GM23338 (cell line): ENCODE measurements around the gene RAD50.

Experiments
- EZH2 ChIP-seq: fragments of 200-600 bp; sonication (generic); IDR thresholded peaks from one replicate; pipeline ENCODE4 v1.8.0; 2017; ENCODE audit warnings: antibody characterized with exemption, mild to moderate bottlenecking, low read depth; ENCODE audit not compliant: unreplicated experiment
- POLR2AphosphoS5 ChIP-seq: IDR thresholded peaks from 2 replicates; pipeline ENCODE4 v1.6.1; 2016; ENCODE audit warnings: antibody characterized with exemption, low read depth
- TF ChIP-seq, protein P1 (sequence below), 2 experiments: fragments of 200-600 bp in 1 of 2; sonication (generic) in 1 of 2; conservative IDR thresholded peaks; 2 replicates each; pipeline versions ENCODE4 v1.5.1 to v1.6.1; 2016 to 2017; ENCODE audit warnings: antibody characterized with exemption in 2 of 2, low read depth in 2 of 2, mild to moderate bottlenecking in 2 of 2, moderate library complexity in 1 of 2
- TF ChIP-seq, protein P2 (sequence below): IDR thresholded peaks from one replicate; pipeline ENCODE4 v1.6.1; 2018; ENCODE audit warnings: antibody characterized with exemption; ENCODE audit not compliant: unreplicated experiment

DNA sequence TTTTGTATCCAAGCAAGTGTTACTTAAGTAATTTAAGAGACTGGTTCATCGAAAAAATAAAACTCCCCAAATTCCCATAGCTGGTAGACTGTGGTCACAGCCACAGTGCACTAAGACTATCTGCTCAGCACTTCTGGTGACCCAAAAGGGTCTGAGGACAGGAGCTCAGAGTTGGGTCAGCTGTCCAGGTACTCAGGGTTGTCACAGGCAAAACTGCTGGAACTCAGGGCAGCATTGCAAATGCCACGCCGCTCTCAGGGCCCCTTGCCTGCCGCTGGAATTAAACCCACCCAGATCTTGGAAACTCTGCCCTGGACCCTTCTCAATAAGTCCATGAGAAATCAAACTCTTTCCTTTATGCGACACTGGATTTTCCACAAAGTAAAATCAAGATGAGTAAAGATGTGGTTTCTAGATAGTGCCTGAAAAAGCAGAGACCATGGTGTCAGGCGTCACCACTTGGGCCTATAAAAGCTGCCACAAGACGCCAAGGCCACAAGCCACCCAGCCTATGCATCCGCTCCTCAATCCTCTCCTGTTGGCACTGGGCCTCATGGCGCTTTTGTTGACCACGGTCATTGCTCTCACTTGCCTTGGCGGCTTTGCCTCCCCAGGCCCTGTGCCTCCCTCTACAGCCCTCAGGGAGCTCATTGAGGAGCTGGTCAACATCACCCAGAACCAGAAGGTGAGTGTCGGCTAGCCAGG, 101.1 kb downstream of the RAD50 start, which contains the start of gene IL13:
- no peak for TF ChIP-seq POLR2AphosphoS5
- TF ChIP-seq, protein P1, sequence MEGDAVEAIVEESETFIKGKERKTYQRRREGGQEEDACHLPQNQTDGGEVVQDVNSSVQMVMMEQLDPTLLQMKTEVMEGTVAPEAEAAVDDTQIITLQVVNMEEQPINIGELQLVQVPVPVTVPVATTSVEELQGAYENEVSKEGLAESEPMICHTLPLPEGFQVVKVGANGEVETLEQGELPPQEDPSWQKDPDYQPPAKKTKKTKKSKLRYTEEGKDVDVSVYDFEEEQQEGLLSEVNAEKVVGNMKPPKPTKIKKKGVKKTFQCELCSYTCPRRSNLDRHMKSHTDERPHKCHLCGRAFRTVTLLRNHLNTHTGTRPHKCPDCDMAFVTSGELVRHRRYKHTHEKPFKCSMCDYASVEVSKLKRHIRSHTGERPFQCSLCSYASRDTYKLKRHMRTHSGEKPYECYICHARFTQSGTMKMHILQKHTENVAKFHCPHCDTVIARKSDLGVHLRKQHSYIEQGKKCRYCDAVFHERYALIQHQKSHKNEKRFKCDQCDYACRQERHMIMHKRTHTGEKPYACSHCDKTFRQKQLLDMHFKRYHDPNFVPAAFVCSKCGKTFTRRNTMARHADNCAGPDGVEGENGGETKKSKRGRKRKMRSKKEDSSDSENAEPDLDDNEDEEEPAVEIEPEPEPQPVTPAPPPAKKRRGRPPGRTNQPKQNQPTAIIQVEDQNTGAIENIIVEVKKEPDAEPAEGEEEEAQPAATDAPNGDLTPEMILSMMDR (conservative IDR thresholded peaks at IDR 0.05; ENCODE audit: low read depth in 2 of 2), result no peak
- TF ChIP-seq EZH2, result no peak
- TF ChIP-seq, protein P2, sequence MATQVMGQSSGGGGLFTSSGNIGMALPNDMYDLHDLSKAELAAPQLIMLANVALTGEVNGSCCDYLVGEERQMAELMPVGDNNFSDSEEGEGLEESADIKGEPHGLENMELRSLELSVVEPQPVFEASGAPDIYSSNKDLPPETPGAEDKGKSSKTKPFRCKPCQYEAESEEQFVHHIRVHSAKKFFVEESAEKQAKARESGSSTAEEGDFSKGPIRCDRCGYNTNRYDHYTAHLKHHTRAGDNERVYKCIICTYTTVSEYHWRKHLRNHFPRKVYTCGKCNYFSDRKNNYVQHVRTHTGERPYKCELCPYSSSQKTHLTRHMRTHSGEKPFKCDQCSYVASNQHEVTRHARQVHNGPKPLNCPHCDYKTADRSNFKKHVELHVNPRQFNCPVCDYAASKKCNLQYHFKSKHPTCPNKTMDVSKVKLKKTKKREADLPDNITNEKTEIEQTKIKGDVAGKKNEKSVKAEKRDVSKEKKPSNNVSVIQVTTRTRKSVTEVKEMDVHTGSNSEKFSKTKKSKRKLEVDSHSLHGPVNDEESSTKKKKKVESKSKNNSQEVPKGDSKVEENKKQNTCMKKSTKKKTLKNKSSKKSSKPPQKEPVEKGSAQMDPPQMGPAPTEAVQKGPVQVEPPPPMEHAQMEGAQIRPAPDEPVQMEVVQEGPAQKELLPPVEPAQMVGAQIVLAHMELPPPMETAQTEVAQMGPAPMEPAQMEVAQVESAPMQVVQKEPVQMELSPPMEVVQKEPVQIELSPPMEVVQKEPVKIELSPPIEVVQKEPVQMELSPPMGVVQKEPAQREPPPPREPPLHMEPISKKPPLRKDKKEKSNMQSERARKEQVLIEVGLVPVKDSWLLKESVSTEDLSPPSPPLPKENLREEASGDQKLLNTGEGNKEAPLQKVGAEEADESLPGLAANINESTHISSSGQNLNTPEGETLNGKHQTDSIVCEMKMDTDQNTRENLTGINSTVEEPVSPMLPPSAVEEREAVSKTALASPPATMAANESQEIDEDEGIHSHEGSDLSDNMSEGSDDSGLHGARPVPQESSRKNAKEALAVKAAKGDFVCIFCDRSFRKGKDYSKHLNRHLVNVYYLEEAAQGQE, result no peak
